ENCODE measurements around the gene ARSG. TPM values are rescaled to one million over a fixed set of nuclear protein-coding genes. Genes with fewer than 3 reads are reported as not detected.

The ARSG gene
- total and polyA plus RNA-seq, 2 of the 13 experiments (the other 11 are each of a cell fraction or from before 2014, with no cell fraction given), result 3.7 to 15.2 TPM

DNA sequence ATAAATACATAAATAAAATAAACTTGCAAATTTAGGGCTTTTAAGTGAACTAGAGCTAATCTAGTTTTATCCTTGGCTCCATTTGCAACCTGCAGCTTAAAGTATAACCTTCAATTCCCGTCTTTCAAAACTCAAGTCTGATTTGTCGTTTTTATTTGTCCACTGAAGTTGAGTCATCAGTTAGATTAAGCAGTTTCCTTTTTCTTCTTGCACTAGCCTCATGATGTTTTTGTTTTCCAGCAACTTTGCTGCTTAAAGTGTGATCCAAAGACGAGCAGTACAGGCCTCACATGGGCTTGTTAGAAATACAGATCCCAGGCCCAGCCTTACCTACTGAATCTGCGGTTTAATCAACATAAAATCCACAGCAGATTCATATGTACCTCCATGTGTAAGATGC is 13.8 kb downstream of the ARSG start:
- H3K4me1 ChIP-seq (ENCODE audit: insufficient read depth, low read length), result peaks cover 62% of the 10 kb centered on the region
- CTCF ChIA-PET (ENCODE audit: low intra/inter-chr PET ratio, low total read pairs), result no interaction called here
- in situ Hi-C loops (cut with HindIII; ENCODE audit: extremely low pct_ligation_motif_present, low pct_unique_long_range_greater_than_20kb) (no loop called here), intact Hi-C loops (cut with micrococcal nuclease; ENCODE audit: unreplicated experiment) (no loop called here)
- no peak overlapping the region for H3K9ac ChIP-seq (ENCODE audit: insufficient read depth, low read depth, low read length)
- no peaks in the 10 kb centered on the region for H3K27me3 ChIP-seq (ENCODE audit: control insufficient read depth in 1 of 2, insufficient read depth in 2 of 2, low read length in 2 of 2)
- POLR2A ChIA-PET, result interaction anchor here (1.1 kb wide), 1 partner anchor 14 kb away, joined by 3 read pairs; no protein-coding TSS in a partner anchor
- H2AFZ ChIP-seq (ENCODE audit: low read length), result no peak overlapping the region
- BruUV-seq (replicated peaks), result no TSS peak
- H3K36me3 ChIP-seq (replicated peaks in 1 of 2; ENCODE audit: control insufficient read depth in 1 of 2, insufficient read depth in 2 of 2, low read length in 2 of 2), result no peaks in the 10 kb centered on the region; a peak in 1 of 5 replicates
- H3K27ac ChIP-seq (ENCODE audit: extremely low read length, insufficient read depth, low read length), result no peak overlapping the region
- no peaks in the 10 kb centered on the region for H4K20me1 ChIP-seq (ENCODE audit: insufficient read depth, low read length)
- DNase-seq (ENCODE audit: low spot score) (no peak), ATAC-seq (no peak), FAIRE-seq (no peak)
- H3K9me3 ChIP-seq (ENCODE audit: low read length), result no peaks in the 10 kb centered on the region
- no peak overlapping the region for H3K4me2 ChIP-seq (ENCODE audit: low read depth, low read length)
- H3K4me3 ChIP-seq (replicated peaks in 1 of 3; ENCODE audit: insufficient read depth in 1 of 3, low read depth in 2 of 3, low read length in 3 of 3), result no peak overlapping the region
- H3K79me2 ChIP-seq (ENCODE audit: insufficient read depth, low read length), result no peaks in the 10 kb centered on the region
- 84% methylated on average over 4 of the region's 4 CpGs for WGBS (ENCODE audit: low lambda C conversion rate)
- TF ChIP-seq, protein P1, sequence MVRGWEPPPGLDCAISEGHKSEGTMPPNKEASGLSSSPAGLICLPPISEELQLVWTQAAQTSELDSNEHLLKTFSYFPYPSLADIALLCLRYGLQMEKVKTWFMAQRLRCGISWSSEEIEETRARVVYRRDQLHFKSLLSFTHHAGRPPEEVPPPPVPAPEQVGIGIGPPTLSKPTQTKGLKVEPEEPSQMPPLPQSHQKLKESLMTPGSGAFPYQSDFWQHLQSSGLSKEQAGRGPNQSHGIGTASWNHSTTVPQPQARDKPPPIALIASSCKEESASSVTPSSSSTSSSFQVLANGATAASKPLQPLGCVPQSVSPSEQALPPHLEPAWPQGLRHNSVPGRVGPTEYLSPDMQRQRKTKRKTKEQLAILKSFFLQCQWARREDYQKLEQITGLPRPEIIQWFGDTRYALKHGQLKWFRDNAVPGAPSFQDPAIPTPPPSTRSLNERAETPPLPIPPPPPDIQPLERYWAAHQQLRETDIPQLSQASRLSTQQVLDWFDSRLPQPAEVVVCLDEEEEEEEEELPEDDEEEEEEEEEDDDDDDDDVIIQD (CRISPR knock-in tag; IDR thresholded peaks at IDR 0.05; ENCODE audit: low read depth), result peak; percentile 89; the same call in 1 of the 2 replicates
- TF ChIP-seq RXRA (CRISPR knock-in tag; IDR thresholded peaks at IDR 0.05), result no peak

- Histone ChIP-seq H3K4me1 (ENCODE audit: insufficient read depth, low read length) (peaks cover 68% of the 10 kb centered on the region), H3K27ac (ENCODE audit: extremely low read length, insufficient read depth, low read length) (no peak overlapping the region), H3K9ac (ENCODE audit: insufficient read depth, low read depth, low read length) (no peak overlapping the region), H3K79me2 (ENCODE audit: insufficient read depth, low read length) (no peaks in the 10 kb centered on the region), H3K4me2 (ENCODE audit: low read depth, low read length) (no peak overlapping the region), H2AFZ (ENCODE audit: low read length) (no peak overlapping the region), H4K20me1 (ENCODE audit: insufficient read depth, low read length) (no peaks in the 10 kb centered on the region), H3K9me3 (ENCODE audit: low read length) (no peaks in the 10 kb centered on the region), H3K4me3 (replicated peaks in 1 of 3; ENCODE audit: insufficient read depth in 1 of 3, low read depth in 2 of 3, low read length in 3 of 3) (no peak overlapping the region), H3K36me3 (replicated peaks in 1 of 2; ENCODE audit: control insufficient read depth in 1 of 2, insufficient read depth in 2 of 2, low read length in 2 of 2) (no peaks in the 10 kb centered on the region; a peak in 1 of 5 replicates), H3K27me3 (ENCODE audit: control insufficient read depth in 1 of 2, insufficient read depth in 2 of 2, low read length in 2 of 2) (no peaks in the 10 kb centered on the region)
- intact Hi-C loops (cut with micrococcal nuclease; ENCODE audit: unreplicated experiment) (no loop called here), in situ Hi-C loops (cut with HindIII; ENCODE audit: extremely low pct_ligation_motif_present, low pct_unique_long_range_greater_than_20kb) (no loop called here)
- no peak for TF ChIP-seq FOXA1 (IDR thresholded peaks at IDR 0.05)
- TF ChIP-seq FOXA1 (CRISPR knock-in tag; IDR thresholded peaks at IDR 0.05), result peak; percentile 30; the same call in 1 of the 2 replicates
- TF ChIP-seq ZNF557 (CRISPR knock-in tag; IDR thresholded peaks at IDR 0.05), result no peak
- 0 out of 2 replicates have a peak, but pooled peaks have one; percentile 11 for TF ChIP-seq SALL1 (CRISPR knock-in tag; IDR thresholded peaks at IDR 0.05)
- TF ChIP-seq FOXA3 (CRISPR knock-in tag; IDR thresholded peaks at IDR 0.05), result 0 out of 2 replicates have a peak, but pooled peaks have one; percentile 19
- TF ChIP-seq, protein P2, sequence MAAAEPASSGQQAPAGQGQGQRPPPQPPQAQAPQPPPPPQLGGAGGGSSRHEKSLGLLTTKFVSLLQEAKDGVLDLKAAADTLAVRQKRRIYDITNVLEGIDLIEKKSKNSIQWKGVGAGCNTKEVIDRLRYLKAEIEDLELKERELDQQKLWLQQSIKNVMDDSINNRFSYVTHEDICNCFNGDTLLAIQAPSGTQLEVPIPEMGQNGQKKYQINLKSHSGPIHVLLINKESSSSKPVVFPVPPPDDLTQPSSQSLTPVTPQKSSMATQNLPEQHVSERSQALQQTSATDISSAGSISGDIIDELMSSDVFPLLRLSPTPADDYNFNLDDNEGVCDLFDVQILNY (CRISPR knock-in tag; conservative IDR thresholded peaks at IDR 0.05), result no peak
- CTCF ChIA-PET (ENCODE audit: low intra/inter-chr PET ratio, low total read pairs), result no interaction called here
- DNase-seq (ENCODE audit: low spot score) (no peak), ATAC-seq (no peak), FAIRE-seq (no peak)
- no TSS peak for BruUV-seq (replicated peaks)
- 76% methylated on average over 6 of the region's 6 CpGs for WGBS (ENCODE audit: low lambda C conversion rate)
- POLR2A ChIA-PET, result no interaction called here
Observed at GRCh38 chr17:68306819-68307218, 15.5 kb downstream of the ARSG start.
